ENCODE data around the gene CACNA1E.

GRCh38 chr1:181680871-181681270, 197.6 kb downstream of the CACNA1E start:
- TF ChIP-seq EZH2phosphoT487 (IDR thresholded peaks at IDR 0.05; ENCODE audit: borderline replicate concordance) (no peak), CTCF (conservative IDR thresholded peaks at IDR 0.05; ENCODE audit: low read length) (no peak)

All from Loucy (cell line).